ENCODE data around the gene KCNQ5. TPM values are rescaled to one million over a fixed set of nuclear protein-coding genes. Genes with fewer than 3 reads are reported as not detected.

The KCNQ5 gene
- total and polyA plus RNA-seq, 10 of the 15 experiments (the other 5 are each of a cell fraction or from before 2014, with no cell fraction given) = 0.60 to 16.2 (median 3.2) TPM

DNA sequence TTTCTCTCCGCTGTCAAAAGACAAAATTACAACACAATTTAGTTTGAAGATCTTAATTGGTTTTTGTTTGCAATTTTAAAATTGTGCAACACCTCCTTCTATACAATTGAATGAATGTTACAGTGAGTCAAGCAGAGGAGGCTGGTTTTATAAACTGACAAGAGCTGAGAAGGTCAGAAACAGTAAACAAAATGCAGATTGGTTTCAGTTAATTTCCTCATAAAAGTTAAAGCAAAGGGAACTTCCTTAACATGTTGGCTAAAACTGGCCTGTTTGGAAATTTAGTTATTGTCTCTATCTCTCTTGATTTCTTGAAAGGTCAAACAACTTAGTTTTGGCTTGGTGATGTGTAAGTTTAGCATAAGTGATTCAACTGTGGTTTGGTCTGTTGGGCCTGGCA lies 581.2 kb downstream of the KCNQ5 start:
- WGBS (ENCODE audit: insufficient coverage, insufficient replicate concordance, low lambda C conversion rate, missing lambda C conversion rate) = 96% methylated on average over 1 of the region's 1 CpG
- RAD21 ChIA-PET (ENCODE audit: unreplicated experiment) = no interaction called here
- ATAC-seq (no peak), FAIRE-seq (no peak), DNase-seq (ENCODE audit: low read depth, low spot score) (no peak)
- TF ChIP-seq, protein P1, sequence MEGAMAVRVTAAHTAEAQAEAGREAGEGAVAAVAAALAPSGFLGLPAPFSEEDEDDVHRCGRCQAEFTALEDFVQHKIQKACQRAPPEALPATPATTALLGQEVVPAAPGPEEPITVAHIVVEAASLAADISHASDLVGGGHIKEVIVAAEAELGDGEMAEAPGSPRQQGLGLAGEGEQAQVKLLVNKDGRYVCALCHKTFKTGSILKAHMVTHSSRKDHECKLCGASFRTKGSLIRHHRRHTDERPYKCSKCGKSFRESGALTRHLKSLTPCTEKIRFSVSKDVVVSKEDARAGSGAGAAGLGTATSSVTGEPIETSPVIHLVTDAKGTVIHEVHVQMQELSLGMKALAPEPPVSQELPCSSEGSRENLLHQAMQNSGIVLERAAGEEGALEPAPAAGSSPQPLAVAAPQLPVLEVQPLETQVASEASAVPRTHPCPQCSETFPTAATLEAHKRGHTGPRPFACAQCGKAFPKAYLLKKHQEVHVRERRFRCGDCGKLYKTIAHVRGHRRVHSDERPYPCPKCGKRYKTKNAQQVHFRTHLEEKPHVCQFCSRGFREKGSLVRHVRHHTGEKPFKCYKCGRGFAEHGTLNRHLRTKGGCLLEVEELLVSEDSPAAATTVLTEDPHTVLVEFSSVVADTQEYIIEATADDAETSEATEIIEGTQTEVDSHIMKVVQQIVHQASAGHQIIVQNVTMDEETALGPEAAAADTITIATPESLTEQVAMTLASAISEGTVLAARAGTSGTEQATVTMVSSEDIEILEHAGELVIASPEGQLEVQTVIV (IDR thresholded peaks at IDR 0.05; ENCODE audit: borderline replicate concordance, partially characterized antibody) = no peak
- TF ChIP-seq POLR2A (IDR thresholded peaks at IDR 0.05; ENCODE audit: low read depth, low read length) (no peak), NR2F1 (conservative IDR thresholded peaks at IDR 0.05) (no peak), FOXM1 (IDR thresholded peaks at IDR 0.05; ENCODE audit: low read depth, low read length) (no peak), SUZ12 (IDR thresholded peaks at IDR 0.05; ENCODE audit: unreplicated experiment) (no peak), KLF5 (IDR thresholded peaks at IDR 0.05; ENCODE audit: partially characterized antibody) (no peak), WRNIP1 (IDR thresholded peaks at IDR 0.05; ENCODE audit: borderline replicate concordance, low read depth, low read length) (no peak), ZSCAN29 (IDR thresholded peaks at IDR 0.05) (no peak)
- TF ChIP-seq, protein P2, sequence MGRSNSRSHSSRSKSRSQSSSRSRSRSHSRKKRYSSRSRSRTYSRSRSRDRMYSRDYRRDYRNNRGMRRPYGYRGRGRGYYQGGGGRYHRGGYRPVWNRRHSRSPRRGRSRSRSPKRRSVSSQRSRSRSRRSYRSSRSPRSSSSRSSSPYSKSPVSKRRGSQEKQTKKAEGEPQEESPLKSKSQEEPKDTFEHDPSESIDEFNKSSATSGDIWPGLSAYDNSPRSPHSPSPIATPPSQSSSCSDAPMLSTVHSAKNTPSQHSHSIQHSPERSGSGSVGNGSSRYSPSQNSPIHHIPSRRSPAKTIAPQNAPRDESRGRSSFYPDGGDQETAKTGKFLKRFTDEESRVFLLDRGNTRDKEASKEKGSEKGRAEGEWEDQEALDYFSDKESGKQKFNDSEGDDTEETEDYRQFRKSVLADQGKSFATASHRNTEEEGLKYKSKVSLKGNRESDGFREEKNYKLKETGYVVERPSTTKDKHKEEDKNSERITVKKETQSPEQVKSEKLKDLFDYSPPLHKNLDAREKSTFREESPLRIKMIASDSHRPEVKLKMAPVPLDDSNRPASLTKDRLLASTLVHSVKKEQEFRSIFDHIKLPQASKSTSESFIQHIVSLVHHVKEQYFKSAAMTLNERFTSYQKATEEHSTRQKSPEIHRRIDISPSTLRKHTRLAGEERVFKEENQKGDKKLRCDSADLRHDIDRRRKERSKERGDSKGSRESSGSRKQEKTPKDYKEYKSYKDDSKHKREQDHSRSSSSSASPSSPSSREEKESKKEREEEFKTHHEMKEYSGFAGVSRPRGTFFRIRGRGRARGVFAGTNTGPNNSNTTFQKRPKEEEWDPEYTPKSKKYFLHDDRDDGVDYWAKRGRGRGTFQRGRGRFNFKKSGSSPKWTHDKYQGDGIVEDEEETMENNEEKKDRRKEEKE (IDR thresholded peaks at IDR 0.05) = no peak
- TF ChIP-seq, protein P3, sequence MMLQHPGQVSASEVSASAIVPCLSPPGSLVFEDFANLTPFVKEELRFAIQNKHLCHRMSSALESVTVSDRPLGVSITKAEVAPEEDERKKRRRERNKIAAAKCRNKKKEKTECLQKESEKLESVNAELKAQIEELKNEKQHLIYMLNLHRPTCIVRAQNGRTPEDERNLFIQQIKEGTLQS (IDR thresholded peaks at IDR 0.05; ENCODE audit: borderline replicate concordance, extremely low read depth, low read depth, low read length) = no peak
- TF ChIP-seq, protein P4, sequence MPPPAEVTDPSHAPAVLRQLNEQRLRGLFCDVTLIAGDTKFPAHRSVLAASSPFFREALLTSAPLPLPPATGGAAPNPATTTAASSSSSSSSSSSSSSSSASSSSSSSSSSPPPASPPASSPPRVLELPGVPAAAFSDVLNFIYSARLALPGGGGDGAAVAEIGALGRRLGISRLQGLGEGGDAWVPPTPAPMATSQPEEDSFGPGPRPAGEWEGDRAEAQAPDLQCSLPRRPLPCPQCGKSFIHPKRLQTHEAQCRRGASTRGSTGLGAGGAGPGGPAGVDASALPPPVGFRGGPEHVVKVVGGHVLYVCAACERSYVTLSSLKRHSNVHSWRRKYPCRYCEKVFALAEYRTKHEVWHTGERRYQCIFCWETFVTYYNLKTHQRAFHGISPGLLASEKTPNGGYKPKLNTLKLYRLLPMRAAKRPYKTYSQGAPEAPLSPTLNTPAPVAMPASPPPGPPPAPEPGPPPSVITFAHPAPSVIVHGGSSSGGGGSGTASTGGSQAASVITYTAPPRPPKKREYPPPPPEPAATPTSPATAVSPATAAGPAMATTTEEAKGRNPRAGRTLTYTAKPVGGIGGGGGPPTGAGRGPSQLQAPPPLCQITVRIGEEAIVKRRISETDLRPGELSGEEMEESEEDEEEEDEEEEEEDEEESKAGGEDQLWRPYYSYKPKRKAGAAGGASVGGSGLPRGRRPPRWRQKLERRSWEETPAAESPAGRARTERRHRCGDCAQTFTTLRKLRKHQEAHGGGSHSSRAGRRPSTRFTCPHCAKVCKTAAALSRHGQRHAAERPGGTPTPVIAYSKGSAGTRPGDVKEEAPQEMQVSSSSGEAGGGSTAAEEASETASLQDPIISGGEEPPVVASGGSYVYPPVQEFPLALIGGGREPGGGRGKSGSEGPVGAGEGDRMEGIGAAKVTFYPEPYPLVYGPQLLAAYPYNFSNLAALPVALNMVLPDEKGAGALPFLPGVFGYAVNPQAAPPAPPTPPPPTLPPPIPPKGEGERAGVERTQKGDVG (CRISPR knock-in tag; IDR thresholded peaks at IDR 0.05) = no peak
- H3K36me3 ChIP-seq (ENCODE audit: control insufficient read depth in 2 of 2, insufficient read depth in 2 of 2, low read length in 1 of 2) = no peaks in the 10 kb centered on the region
- no peaks in the 10 kb centered on the region; the same call in 1 of the 2 replicates for H4K20me1 ChIP-seq (ENCODE audit: control insufficient read depth, insufficient read depth)
- H3K4me2 ChIP-seq (ENCODE audit: control insufficient read depth, insufficient read depth) = no peak overlapping the region
- no peak overlapping the region for H3K27ac ChIP-seq (ENCODE audit: control insufficient read depth, insufficient read depth)
- SMC1A ChIA-PET (ENCODE audit: uncharacterized antibody, unreplicated experiment) = no interaction called here
- H2AFZ ChIP-seq (ENCODE audit: control insufficient read depth, low read depth, low read length) = no peak overlapping the region
- no peak overlapping the region for H3K4me3 ChIP-seq
- H3K4me1 ChIP-seq (ENCODE audit: control insufficient read depth, insufficient read depth, low read length) = no peaks in the 10 kb centered on the region
- CTCF ChIA-PET = no interaction called here
- no TSS peak for BruUV-seq (replicated peaks)
- H3K27me3 ChIP-seq (replicated peaks in 1 of 2; ENCODE audit: control insufficient read depth in 2 of 2, insufficient read depth in 2 of 2, low read length in 1 of 2) = no peaks in the 10 kb centered on the region
- in situ Hi-C loops (cut with MboI) (no loop called here), intact Hi-C loops (cut with micrococcal nuclease; ENCODE audit: unreplicated experiment) (no loop called here)
- no peaks in the 10 kb centered on the region for H3K79me2 ChIP-seq (ENCODE audit: control insufficient read depth, insufficient read depth, low read length)
- POLR2A ChIA-PET = no interaction called here
- H3K9me3 ChIP-seq (replicated peaks; ENCODE audit: control insufficient read depth, insufficient read depth, low read length) = no peaks in the 10 kb centered on the region
- H3K9ac ChIP-seq (ENCODE audit: control insufficient read depth, insufficient read depth, low read length) = no peak overlapping the region

Data from GM12878 (cell line).